ENCODE results near the gene DCTPP1.
A peak's percentile ranks its signal among the peaks of the same experiment; 100 is the strongest.

The DCTPP1 gene

GRCh38 chr16:30434852-30435251 lies 5.0 kb upstream of the DCTPP1 start:
- no peaks in the 10 kb centered on the region for H3K9me3 ChIP-seq (replicated peaks; ENCODE audit: insufficient read depth, low read length)
- H3K36me3 ChIP-seq (replicated peaks; ENCODE audit: insufficient read depth, low read length), result no peaks in the 10 kb centered on the region
- no peak overlapping the region for H3K4me3 ChIP-seq (ENCODE audit: low read length)
- no peak overlapping the region for H3K9ac ChIP-seq (ENCODE audit: low read length)
- H3K4me1 ChIP-seq (ENCODE audit: low read length), result peaks cover 6% of the 10 kb centered on the region
- no peak overlapping the region for H3K27ac ChIP-seq (ENCODE audit: low read length)
- no peak for DNase-seq
- no peak overlapping the region for H2AFZ ChIP-seq (ENCODE audit: low read length)
- peaks cover under 1% of the 10 kb centered on the region for H3K79me2 ChIP-seq (ENCODE audit: low read length)
- H3K4me2 ChIP-seq (ENCODE audit: low read depth, low read length), result no peak overlapping the region
- no peaks in the 10 kb centered on the region for H3K9me2 ChIP-seq (replicated peaks; ENCODE audit: insufficient read depth, low read length)
- no peaks in the 10 kb centered on the region for H4K20me1 ChIP-seq (ENCODE audit: insufficient read depth, low read length)
- H3K27me3 ChIP-seq (replicated peaks; ENCODE audit: insufficient read depth, low read length), result no peaks in the 10 kb centered on the region
- H3F3A ChIP-seq (ENCODE audit: insufficient read depth, low read length), result peaks cover 5% of the 10 kb centered on the region
- TF ChIP-seq CTCF (IDR thresholded peaks at IDR 0.05; ENCODE audit: low read length) (no peak), EZH2phosphoT487 (IDR thresholded peaks at IDR 0.05; ENCODE audit: low read length) (no peak), EZH2 (optimal IDR thresholded peaks at IDR 0.05; ENCODE audit: low read depth, low read length) (no peak)

GRCh38 chr16:30430428-30430970 lies 669 bp upstream of the DCTPP1 start:
- H3K36me3 ChIP-seq (replicated peaks; ENCODE audit: insufficient read depth, low read length), result 0 out of 2 replicates have a peak, but pooled peaks cover 5% of the 10 kb centered on the region
- peak overlapping the region; percentile 17; the same call in 1 of the 2 replicates for H3K27ac ChIP-seq (ENCODE audit: low read length)
- peaks cover 5% of the 10 kb centered on the region for H3F3A ChIP-seq (ENCODE audit: insufficient read depth, low read length)
- TF ChIP-seq CTCF (IDR thresholded peaks at IDR 0.05; ENCODE audit: low read length), result no peak; the same call in 1 of the 2 replicates
- no peak for TF ChIP-seq EZH2phosphoT487 (IDR thresholded peaks at IDR 0.05; ENCODE audit: low read length)
- no peak for TF ChIP-seq EZH2 (optimal IDR thresholded peaks at IDR 0.05; ENCODE audit: low read depth, low read length)
- no peaks in the 10 kb centered on the region for H3K27me3 ChIP-seq (replicated peaks; ENCODE audit: insufficient read depth, low read length)
- H3K79me2 ChIP-seq (ENCODE audit: low read length), result peaks cover 32% of the 10 kb centered on the region
- H3K9me2 ChIP-seq (replicated peaks; ENCODE audit: insufficient read depth, low read length), result no peaks in the 10 kb centered on the region
- H2AFZ ChIP-seq (ENCODE audit: low read length), result peak overlapping the region; percentile 97
- H4K20me1 ChIP-seq (ENCODE audit: insufficient read depth, low read length), result no peaks in the 10 kb centered on the region
- no peak overlapping the region for H3K9ac ChIP-seq (ENCODE audit: low read length)
- peaks cover 6% of the 10 kb centered on the region for H3K4me1 ChIP-seq (ENCODE audit: low read length)
- peak overlapping the region; percentile 24; the same call in 1 of the 2 replicates for H3K4me3 ChIP-seq (ENCODE audit: low read length)
- no peaks in the 10 kb centered on the region for H3K9me3 ChIP-seq (replicated peaks; ENCODE audit: insufficient read depth, low read length)
- DNase-seq, result no peak
- peak overlapping the region; percentile 52; the same call in 1 of the 2 replicates for H3K4me2 ChIP-seq (ENCODE audit: low read depth, low read length)

GRCh38 chr16:30429418-30429677 lies 482 bp downstream of the DCTPP1 start:
- Histone ChIP-seq H2AFZ (ENCODE audit: low read length) (peak overlapping the region; percentile 96), H3K79me2 (ENCODE audit: low read length) (peaks cover 34% of the 10 kb centered on the region), H3K36me3 (replicated peaks; ENCODE audit: insufficient read depth, low read length) (0 out of 2 replicates have a peak, but pooled peaks cover 5% of the 10 kb centered on the region), H3K9ac (ENCODE audit: low read length) (peak overlapping the region; percentile 86), H3K9me3 (replicated peaks; ENCODE audit: insufficient read depth, low read length) (no peaks in the 10 kb centered on the region), H3K27ac (ENCODE audit: low read length) (peak overlapping the region; percentile 32; the same call in 1 of the 2 replicates), H3K4me2 (ENCODE audit: low read depth, low read length) (peak overlapping the region; percentile 91), H3K4me3 (ENCODE audit: low read length) (peak overlapping the region; percentile 90), H3K4me1 (ENCODE audit: low read length) (peaks cover 6% of the 10 kb centered on the region), H3F3A (ENCODE audit: insufficient read depth, low read length) (peaks cover 5% of the 10 kb centered on the region), H3K9me2 (replicated peaks; ENCODE audit: insufficient read depth, low read length) (no peaks in the 10 kb centered on the region), H3K27me3 (replicated peaks; ENCODE audit: insufficient read depth, low read length) (no peaks in the 10 kb centered on the region), H4K20me1 (ENCODE audit: insufficient read depth, low read length) (no peaks in the 10 kb centered on the region)
- TF ChIP-seq EZH2phosphoT487 (IDR thresholded peaks at IDR 0.05; ENCODE audit: low read length) (no peak), CTCF (IDR thresholded peaks at IDR 0.05; ENCODE audit: low read length) (no peak), EZH2 (optimal IDR thresholded peaks at IDR 0.05; ENCODE audit: low read depth, low read length) (no peak)
- DNase-seq, result no peak
